ENCODE data around the gene HMOX1. TPM values are rescaled to one million over a fixed set of nuclear protein-coding genes. Genes with fewer than 3 reads are reported as not detected.
A peak's percentile ranks its signal among the peaks of the same experiment; 100 is the strongest.

HMOX1 gene
- total and polyA plus RNA-seq, 2 of the 13 experiments (the other 11 are each of a cell fraction or from before 2014, with no cell fraction given): 53.6 to 67.4 TPM

DNA sequence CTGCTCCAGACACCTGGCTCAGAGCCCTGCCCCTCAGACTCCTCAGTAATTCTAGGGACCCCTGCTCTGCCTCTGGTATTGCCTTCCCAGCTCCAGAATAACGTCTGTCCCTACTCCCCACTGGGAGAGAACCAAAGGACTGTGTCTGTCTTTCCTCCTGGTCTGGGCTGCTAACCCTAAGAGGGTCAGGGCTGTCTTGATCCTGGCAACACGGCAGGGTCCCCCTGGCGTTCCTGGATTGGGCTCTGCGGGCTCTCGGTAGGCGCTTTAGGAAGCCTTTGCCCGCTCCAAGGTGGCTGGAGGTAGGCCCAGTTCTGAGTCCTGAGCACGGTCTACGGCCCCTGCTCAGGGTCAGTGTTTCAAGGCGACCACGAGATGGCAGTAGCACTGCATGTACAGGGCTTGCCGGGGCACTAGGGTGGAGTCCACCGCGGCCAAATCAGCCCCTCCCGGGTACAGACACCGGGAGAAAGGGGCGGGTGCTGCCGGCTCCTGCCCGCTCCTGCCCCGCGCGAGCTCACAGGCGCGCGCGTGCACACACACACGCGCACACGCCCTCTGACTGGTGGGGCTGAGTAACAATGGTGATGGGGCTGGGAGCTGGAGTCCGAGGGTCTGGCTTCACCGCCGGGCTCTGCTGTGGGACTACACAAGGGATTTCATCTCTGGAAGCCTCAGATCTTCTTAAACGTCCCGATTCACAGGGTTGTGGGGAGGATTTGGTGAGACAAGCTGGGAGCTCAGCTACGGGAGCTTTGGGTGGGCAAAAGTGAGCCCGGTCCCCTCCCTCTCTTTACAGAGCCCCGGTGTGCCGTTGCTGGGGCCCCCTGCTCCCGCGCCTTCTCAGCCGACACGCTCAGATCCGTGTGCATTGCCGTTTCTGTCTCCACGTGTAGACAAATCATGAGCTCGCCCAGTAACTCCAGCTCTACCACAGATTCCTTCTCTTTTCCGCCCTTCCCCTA, 30.1 kb upstream of the HMOX1 start (continued):
- TF ChIP-seq JARID2 (CRISPR knock-in tag; IDR thresholded peaks at IDR 0.05; ENCODE audit: insufficient replicate concordance) (peak; percentile 79), ZNF256 (CRISPR knock-in tag; conservative IDR thresholded peaks at IDR 0.05) (no peak), ZNF30 (CRISPR knock-in tag; IDR thresholded peaks at IDR 0.05) (no peak), CC2D1A (CRISPR knock-in tag; IDR thresholded peaks at IDR 0.05) (no peak), AHR (CRISPR knock-in tag; IDR thresholded peaks at IDR 0.05) (0 out of 2 replicates have a peak, but pooled peaks have one; percentile 24), TBP (CRISPR knock-in tag; IDR thresholded peaks at IDR 0.05) (no peak), ZNF788 (CRISPR knock-in tag; IDR thresholded peaks at IDR 0.05; ENCODE audit: borderline replicate concordance) (no peak), ZNF383 (CRISPR knock-in tag; IDR thresholded peaks at IDR 0.05; ENCODE audit: borderline replicate concordance) (no peak), ZNF564 (CRISPR knock-in tag; IDR thresholded peaks at IDR 0.05) (0 out of 2 replicates have a peak, but pooled peaks have one; percentile 56), CEBPB (IDR thresholded peaks at IDR 0.05; ENCODE audit: borderline replicate concordance, low read depth, low read length) (no peak), SNAPC2 (CRISPR knock-in tag; IDR thresholded peaks at IDR 0.05) (no peak), BRD4 (CRISPR knock-in tag; IDR thresholded peaks at IDR 0.05) (peak; percentile 58; the same call in 1 of the 2 replicates), ZBTB8A (CRISPR knock-in tag; IDR thresholded peaks at IDR 0.05; ENCODE audit: borderline replicate concordance, low read depth) (no peak), ZC3H4 (CRISPR knock-in tag; IDR thresholded peaks at IDR 0.05; ENCODE audit: borderline replicate concordance) (no peak), ZNF253 (CRISPR knock-in tag; IDR thresholded peaks at IDR 0.05; ENCODE audit: borderline replicate concordance) (no peak), ZFP36L2 (CRISPR knock-in tag; IDR thresholded peaks at IDR 0.05) (no peak), SUZ12 (IDR thresholded peaks at IDR 0.05; ENCODE audit: low read depth, low read length) (no peak), ZSCAN9 (CRISPR knock-in tag; IDR thresholded peaks at IDR 0.05; ENCODE audit: borderline replicate concordance) (no peak; the same call in 1 of the 2 replicates), TEAD3 (CRISPR knock-in tag; optimal IDR thresholded peaks at IDR 0.05; ENCODE audit: borderline replicate concordance) (peak; percentile 43), BRCA1 (CRISPR knock-in tag; IDR thresholded peaks at IDR 0.05) (no peak)
- TF ChIP-seq, protein P1, sequence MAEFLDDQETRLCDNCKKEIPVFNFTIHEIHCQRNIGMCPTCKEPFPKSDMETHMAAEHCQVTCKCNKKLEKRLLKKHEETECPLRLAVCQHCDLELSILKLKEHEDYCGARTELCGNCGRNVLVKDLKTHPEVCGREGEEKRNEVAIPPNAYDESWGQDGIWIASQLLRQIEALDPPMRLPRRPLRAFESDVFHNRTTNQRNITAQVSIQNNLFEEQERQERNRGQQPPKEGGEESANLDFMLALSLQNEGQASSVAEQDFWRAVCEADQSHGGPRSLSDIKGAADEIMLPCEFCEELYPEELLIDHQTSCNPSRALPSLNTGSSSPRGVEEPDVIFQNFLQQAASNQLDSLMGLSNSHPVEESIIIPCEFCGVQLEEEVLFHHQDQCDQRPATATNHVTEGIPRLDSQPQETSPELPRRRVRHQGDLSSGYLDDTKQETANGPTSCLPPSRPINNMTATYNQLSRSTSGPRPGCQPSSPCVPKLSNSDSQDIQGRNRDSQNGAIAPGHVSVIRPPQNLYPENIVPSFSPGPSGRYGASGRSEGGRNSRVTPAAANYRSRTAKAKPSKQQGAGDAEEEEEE (CRISPR knock-in tag; IDR thresholded peaks at IDR 0.05; ENCODE audit: borderline replicate concordance): 0 out of 2 replicates have a peak, but pooled peaks have one; percentile 55
- TF ChIP-seq, protein P2, sequence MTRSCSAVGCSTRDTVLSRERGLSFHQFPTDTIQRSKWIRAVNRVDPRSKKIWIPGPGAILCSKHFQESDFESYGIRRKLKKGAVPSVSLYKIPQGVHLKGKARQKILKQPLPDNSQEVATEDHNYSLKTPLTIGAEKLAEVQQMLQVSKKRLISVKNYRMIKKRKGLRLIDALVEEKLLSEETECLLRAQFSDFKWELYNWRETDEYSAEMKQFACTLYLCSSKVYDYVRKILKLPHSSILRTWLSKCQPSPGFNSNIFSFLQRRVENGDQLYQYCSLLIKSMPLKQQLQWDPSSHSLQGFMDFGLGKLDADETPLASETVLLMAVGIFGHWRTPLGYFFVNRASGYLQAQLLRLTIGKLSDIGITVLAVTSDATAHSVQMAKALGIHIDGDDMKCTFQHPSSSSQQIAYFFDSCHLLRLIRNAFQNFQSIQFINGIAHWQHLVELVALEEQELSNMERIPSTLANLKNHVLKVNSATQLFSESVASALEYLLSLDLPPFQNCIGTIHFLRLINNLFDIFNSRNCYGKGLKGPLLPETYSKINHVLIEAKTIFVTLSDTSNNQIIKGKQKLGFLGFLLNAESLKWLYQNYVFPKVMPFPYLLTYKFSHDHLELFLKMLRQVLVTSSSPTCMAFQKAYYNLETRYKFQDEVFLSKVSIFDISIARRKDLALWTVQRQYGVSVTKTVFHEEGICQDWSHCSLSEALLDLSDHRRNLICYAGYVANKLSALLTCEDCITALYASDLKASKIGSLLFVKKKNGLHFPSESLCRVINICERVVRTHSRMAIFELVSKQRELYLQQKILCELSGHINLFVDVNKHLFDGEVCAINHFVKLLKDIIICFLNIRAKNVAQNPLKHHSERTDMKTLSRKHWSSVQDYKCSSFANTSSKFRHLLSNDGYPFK (CRISPR knock-in tag; IDR thresholded peaks at IDR 0.05; ENCODE audit: borderline replicate concordance): no peak
- TF ChIP-seq, protein P3, sequence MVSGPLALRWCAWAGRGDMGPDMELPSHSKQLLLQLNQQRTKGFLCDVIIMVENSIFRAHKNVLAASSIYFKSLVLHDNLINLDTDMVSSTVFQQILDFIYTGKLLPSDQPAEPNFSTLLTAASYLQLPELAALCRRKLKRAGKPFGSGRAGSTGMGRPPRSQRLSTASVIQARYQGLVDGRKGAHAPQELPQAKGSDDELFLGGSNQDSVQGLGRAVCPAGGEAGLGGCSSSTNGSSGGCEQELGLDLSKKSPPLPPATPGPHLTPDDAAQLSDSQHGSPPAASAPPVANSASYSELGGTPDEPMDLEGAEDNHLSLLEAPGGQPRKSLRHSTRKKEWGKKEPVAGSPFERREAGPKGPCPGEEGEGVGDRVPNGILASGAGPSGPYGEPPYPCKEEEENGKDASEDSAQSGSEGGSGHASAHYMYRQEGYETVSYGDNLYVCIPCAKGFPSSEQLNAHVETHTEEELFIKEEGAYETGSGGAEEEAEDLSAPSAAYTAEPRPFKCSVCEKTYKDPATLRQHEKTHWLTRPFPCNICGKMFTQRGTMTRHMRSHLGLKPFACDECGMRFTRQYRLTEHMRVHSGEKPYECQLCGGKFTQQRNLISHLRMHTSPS (CRISPR knock-in tag; IDR thresholded peaks at IDR 0.05; ENCODE audit: low read depth): peak; percentile 38
